Measurements from ENCODE around the gene FAM110A. TPM values are rescaled to one million over a fixed set of nuclear protein-coding genes. Genes with fewer than 3 reads are reported as not detected.
"Not testable (repeated sequence)": the region's sequence is repeated elsewhere in the genome, so short reads cannot be mapped to it uniquely, and the experiment has no call there.

The FAM110A gene
- total RNA-seq, 1 donor from 2014 or later = 18.3 TPM

- TF ChIP-seq CTCF (conservative IDR thresholded peaks at IDR 0.05; ENCODE audit: low read depth, low read length) = no peak
- H3K4me3 ChIP-seq (ENCODE audit: low read depth, low read length) = no peak overlapping the region
- DNase-seq (ENCODE audit: low read depth) = no peak
Measured at GRCh38 chr20:824490-824889, 9.0 kb upstream of the FAM110A start.

GRCh38 chr20:824916-825315 is 8.6 kb upstream of the FAM110A start:
- no peak for DNase-seq (ENCODE audit: low read depth)
- H3K4me3 ChIP-seq (ENCODE audit: low read depth, low read length) = no peak overlapping the region
- TF ChIP-seq CTCF (conservative IDR thresholded peaks at IDR 0.05; ENCODE audit: low read depth, low read length) = no peak

GRCh38 chr20:825710-826421 is 7.6 kb upstream of the FAM110A start:
- no peak overlapping the region for H3K4me3 ChIP-seq (ENCODE audit: low read depth, low read length)
- DNase-seq (ENCODE audit: low read depth) = no peak
- no peak for TF ChIP-seq CTCF (conservative IDR thresholded peaks at IDR 0.05; ENCODE audit: low read depth, low read length)

- no peak for DNase-seq (ENCODE audit: low read depth)
- TF ChIP-seq CTCF (conservative IDR thresholded peaks at IDR 0.05; ENCODE audit: low read depth, low read length) = no peak
- H3K4me3 ChIP-seq (ENCODE audit: low read depth, low read length) = no peak overlapping the region
Measured at GRCh38 chr20:826695-827323, 6.7 kb upstream of the FAM110A start.

- not testable (repeated sequence) for H3K4me3 ChIP-seq (ENCODE audit: low read depth, low read length); DNase-seq (ENCODE audit: low read depth)
Measured at GRCh38 chr20:827981-828380, 5.5 kb upstream of the FAM110A start.

GRCh38 chr20:828987-829386 is 4.5 kb upstream of the FAM110A start:
- H3K4me3 ChIP-seq (ENCODE audit: low read depth, low read length) = no peak overlapping the region
- no peak for DNase-seq (ENCODE audit: low read depth)
- no peak for TF ChIP-seq CTCF (conservative IDR thresholded peaks at IDR 0.05; ENCODE audit: low read depth, low read length)

- no peak for DNase-seq (ENCODE audit: low read depth)
Measured at GRCh38 chr20:829551-829950, 4.0 kb upstream of the FAM110A start.

More at GRCh38 chr20:829551-829950, 4.0 kb upstream of the FAM110A start:
- no peak for TF ChIP-seq CTCF (conservative IDR thresholded peaks at IDR 0.05; ENCODE audit: low read depth, low read length)
- no peak overlapping the region for H3K4me3 ChIP-seq (ENCODE audit: low read depth, low read length)

Measured in epithelial cell of proximal tubule (primary cell).